Panc1 (cell line): Measurements from ENCODE around the gene YWHAG.

Source experiments
- POLR2AphosphoS5 ChIP-seq: IDR thresholded peaks from 2 replicates; pipeline ENCODE4 v1.6.1; 2012; ENCODE audit warnings: mild to moderate bottlenecking, low read depth, low read length, moderate library complexity
- TF ChIP-seq, protein P1 (sequence below): fragments of 450-650 bp; IDR thresholded peaks from 2 replicates; pipeline ENCODE4 v1.5.1; 2017; ENCODE audit warnings: mild to moderate bottlenecking

DNA sequence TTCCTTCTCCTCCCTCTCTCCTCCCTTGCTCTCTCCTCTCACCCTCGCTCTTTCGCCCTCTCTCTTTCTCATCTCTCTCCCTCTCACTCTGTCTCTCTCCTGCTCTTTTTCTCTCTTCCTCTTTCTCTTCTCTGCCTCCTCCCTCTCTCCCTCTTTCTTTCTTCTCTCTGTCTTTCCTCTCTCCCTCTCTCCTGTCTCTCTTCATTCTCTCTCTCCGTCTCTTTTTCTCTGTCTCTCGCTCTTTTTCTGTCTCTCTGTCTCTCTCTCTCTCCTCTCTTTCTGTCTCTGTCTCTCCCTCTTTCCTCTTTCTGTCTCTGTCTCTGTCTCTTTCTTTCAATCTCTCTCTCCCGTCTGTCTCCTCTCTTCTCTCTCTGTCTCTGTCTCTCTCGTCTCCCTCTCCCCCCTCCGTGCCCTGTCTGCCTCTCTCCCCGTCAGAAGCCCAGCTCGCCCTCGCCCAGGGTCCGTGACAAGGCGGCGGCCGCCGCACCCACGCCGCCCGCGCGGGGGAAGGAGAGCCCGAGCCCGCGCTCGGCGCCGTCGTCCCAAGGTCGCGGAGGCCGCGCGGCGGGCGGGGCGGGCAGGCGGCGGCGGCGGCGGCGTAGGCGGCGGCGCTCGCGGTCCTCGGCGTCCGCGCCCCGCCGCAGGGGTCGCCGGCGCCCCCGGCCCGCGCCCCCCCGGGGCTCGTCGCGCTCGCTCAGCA lies 77.6 kb downstream of the YWHAG start:
- TF ChIP-seq, protein P1, sequence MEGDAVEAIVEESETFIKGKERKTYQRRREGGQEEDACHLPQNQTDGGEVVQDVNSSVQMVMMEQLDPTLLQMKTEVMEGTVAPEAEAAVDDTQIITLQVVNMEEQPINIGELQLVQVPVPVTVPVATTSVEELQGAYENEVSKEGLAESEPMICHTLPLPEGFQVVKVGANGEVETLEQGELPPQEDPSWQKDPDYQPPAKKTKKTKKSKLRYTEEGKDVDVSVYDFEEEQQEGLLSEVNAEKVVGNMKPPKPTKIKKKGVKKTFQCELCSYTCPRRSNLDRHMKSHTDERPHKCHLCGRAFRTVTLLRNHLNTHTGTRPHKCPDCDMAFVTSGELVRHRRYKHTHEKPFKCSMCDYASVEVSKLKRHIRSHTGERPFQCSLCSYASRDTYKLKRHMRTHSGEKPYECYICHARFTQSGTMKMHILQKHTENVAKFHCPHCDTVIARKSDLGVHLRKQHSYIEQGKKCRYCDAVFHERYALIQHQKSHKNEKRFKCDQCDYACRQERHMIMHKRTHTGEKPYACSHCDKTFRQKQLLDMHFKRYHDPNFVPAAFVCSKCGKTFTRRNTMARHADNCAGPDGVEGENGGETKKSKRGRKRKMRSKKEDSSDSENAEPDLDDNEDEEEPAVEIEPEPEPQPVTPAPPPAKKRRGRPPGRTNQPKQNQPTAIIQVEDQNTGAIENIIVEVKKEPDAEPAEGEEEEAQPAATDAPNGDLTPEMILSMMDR = no peak
- TF ChIP-seq POLR2AphosphoS5 = no peak
